GM04503 (cell line): ENCODE results near the gene FBXW8.

Source experiments
- DNase-seq: peaks from one replicate; pipeline ENCODE4 v3.0.0-alpha.2; 2012; ENCODE audit warnings: low read depth

The FBXW8 gene

GRCh38 chr12:117076410-117077372 lies 165.9 kb downstream of the FBXW8 start:
- DNase-seq, result no peak

- DNase-seq, result no peak
These were observed 168.7 kb downstream of the FBXW8 start for GRCh38 chr12:117079487-117079886.

GRCh38 chr12:117080661-117081144 lies 170.0 kb downstream of the FBXW8 start:
- DNase-seq, result no peak
